GM18502 (cell line): ENCODE data around the gene TRABD.
"Not testable (repeated sequence)": the region's sequence is repeated elsewhere in the genome, so short reads cannot be mapped to it uniquely, and the experiment has no call there.

Experiments used
- ATAC-seq: cut with Tn5 transposase; IDR thresholded peaks from one replicate; pipeline ENCODE4 v1.9.1; 2021; ENCODE audit warnings: mild to moderate bottlenecking; ENCODE audit not compliant: unreplicated experiment, poor library complexity

The TRABD gene

GRCh38 chr22:50151571-50152537 lies 33.9 kb upstream of the TRABD start:
- no peak for ATAC-seq

GRCh38 chr22:50153056-50153755 lies 32.5 kb upstream of the TRABD start:
- no peak for ATAC-seq

DNA sequence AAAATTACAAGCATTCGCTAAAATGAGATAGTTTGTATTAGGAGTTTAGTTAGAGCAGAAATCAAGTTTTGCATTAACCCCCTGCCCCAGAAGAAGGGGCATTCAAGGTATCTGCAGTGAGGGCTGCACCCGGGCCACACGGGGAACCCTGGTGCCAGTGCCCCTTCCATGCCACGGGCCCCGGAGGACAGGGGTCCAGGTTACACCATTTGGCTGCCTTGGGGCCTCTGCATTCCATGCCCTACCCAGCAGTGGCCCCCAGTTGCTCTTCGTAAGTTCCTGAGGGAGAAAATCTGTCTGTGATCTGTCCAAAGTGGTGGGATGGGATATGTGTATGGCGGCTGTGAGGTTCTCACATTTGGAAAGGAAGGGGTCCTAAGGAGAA lies 32.0 kb upstream of the TRABD start:
- no peak for ATAC-seq

- no peak for ATAC-seq
These were observed 27.9 kb upstream of the TRABD start for GRCh38 chr22:50157709-50158375.

GRCh38 chr22:50160947-50161346 lies 24.8 kb upstream of the TRABD start:
- ATAC-seq = no peak

GRCh38 chr22:50161508-50162390 lies 24.0 kb upstream of the TRABD start:
- ATAC-seq = no peak

- ATAC-seq = no peak
These were observed 23.2 kb upstream of the TRABD start for GRCh38 chr22:50162391-50162956.

DNA sequence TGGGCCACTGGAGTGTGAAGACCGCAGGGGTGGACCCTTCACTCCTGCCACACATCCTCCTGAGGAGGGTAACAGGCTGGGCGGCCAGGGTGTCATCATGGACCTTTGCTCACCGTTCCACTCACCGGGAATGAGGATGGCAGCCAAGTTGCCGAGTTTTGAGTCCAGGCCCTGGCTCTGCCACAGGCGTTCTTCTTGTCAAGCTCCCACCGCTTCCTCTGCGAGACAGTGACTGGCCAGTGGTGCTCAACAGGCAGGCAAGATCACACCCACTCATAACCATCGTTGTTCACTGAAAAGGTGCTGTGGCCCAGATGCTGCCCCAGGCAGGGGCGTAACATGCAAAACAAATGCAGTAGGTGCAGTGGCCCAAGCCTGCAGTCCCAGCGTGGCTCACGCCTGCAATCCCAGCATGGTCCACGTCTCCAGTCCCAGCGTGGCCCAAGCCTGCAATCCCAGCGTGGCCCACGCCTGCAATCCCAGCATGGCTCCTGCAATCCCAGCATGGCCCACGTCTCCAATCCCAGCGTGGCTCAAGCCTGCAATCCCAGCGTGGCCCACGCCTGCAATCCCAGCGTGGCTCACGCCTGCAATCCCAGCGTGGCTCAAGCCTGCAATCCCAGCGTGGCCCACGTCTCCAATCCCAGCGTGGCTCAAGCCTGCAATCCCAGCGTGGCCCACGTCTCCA lies 20.1 kb upstream of the TRABD start:
- no peak for ATAC-seq

- ATAC-seq = no peak
These were observed 17.8 kb upstream of the TRABD start for GRCh38 chr22:50167689-50168489.

DNA sequence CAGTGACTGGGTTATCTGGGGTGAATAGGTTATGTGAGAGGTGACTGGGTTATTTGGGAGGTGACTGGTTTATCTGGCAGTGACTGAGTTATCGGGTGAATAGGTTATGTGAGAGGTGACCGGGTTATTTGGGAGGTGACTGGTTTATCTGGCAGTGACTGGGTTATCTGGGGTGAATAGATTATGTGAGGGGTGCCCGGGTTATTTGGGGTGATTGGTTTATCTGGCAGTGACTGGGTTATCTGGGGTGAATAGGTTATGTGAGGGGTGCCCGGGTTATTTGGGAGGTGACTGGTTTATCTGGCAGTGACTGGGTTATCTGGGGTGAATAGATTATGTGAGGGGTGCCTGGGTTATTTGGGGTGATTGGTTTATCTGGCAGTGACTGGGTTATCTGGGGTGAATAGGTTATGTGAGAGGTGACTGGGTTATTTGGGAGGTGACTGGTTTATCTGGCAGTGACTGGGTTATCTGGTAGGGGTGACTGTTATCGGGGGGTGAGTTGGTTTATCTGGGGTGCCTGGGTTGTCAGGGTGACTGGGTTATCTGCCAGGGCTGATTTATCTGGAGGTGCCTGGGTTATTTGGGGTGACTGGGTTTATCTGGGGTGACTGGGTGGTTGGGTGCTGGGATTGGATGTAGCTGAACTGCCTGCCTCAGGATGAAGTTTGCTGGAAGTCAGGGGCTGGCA lies 17.1 kb upstream of the TRABD start:
- not testable (repeated sequence) for ATAC-seq

- no peak for ATAC-seq
These were observed 16.4 kb upstream of the TRABD start for GRCh38 chr22:50169181-50169759.

- no peak for ATAC-seq
These were observed 15.9 kb upstream of the TRABD start for GRCh38 chr22:50169774-50170341.

DNA sequence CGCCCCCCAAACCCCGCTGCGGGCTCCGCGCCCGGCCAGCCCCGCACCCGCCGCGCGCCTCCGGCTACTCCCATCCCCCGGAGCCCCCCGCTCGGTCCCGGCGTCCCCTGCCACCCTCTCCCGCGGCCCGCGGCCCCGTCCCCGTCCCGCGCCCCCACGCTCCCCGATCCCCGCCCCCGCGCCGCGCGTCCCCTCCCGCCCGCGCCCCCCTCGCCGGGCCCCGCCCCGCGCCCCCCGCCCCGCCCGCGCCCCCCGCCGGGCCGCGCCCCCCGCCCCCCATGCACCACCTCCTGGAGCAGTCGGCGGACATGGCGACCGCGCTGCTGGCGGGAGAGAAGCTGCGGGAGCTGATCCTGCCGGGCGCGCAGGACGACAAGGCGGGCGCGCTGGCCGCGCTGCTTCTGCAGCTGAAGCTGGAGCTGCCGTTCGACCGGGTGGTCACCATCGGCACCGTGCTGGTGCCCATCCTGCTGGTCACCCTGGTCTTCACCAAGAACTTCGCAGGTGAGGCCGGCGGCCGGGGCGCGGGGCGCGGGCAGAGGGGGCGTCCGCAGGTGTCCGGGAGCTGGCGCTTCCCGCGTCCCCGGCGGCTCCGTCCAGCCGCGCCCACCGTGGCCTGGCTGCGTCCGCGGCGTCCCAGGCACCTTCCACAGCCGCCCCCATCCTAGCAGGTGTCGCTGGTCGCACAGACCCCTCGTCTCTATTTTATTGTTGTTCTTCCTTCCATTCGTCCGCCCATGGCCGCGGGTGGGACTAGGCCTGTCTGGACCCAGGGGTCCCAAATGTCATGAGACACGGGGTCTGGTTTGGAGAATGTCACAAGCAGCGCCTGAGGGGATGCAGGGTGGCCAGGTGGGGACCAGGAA lies 15.0 kb upstream of the TRABD start, which contains the start of gene PANX2:
PANX2 (plus strand) TSS at position 279 of the 866 bp plus-strand sequence; CDS start at position 279, 0 bp downstream.
- no peak for ATAC-seq

- no peak for ATAC-seq
These were observed 14.3 kb upstream of the TRABD start for GRCh38 chr22:50171319-50171964.

DNA sequence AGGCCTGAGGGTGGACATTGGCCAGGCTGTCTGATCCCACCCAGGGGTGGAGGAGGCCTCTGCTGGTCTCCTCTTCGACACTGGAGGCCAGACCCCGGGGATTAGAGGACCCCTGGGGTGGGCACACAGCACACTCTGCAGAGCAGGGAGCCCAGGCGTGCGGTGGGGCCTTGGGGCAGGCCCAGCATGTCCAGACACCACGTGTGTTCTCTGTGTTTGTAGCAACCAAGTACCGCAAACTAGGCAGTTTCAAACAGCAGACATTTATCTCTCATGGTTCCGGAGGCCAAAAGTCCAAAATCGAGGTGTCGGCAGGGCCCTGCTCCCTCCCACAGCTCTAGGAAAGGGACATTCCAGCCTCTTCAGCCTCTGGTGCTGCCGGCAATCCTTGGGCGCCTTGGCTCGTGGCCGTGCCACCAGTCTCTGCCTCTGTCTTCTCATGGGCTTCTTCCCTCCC lies 13.7 kb upstream of the TRABD start:
- ATAC-seq = no peak
